Trophoblast cell (in vitro differentiated cells and primary cell): ENCODE measurements around the gene MED8.

Source experiments
- DNase-seq, 2 donors: peaks; one replicate each; pipeline ENCODE4 v3.0.0-alpha.2; 2016
- H2AFZ ChIP-seq: 2 replicates; pipeline ENCODE4 v1.6.1; 2013; ENCODE audit warnings: low read length, moderate library complexity, mild to moderate bottlenecking; ENCODE audit not compliant: insufficient read depth, poor library complexity
- H2AK5ac ChIP-seq: 2 replicates; pipeline ENCODE4 v1.6.1; 2013; ENCODE audit warnings: mild to moderate bottlenecking, low read length
- H2BK120ac ChIP-seq: 2 replicates; pipeline ENCODE4 v1.6.1; 2013; ENCODE audit warnings: low read length, mild to moderate bottlenecking, moderate library complexity; ENCODE audit not compliant: insufficient read depth, poor library complexity
- H2BK12ac ChIP-seq: 2 replicates; pipeline ENCODE4 v1.6.1; 2013; ENCODE audit warnings: mild to moderate bottlenecking, low read length, moderate library complexity
- H2BK5ac ChIP-seq: 2 replicates; pipeline ENCODE4 v1.6.1; 2013; ENCODE audit warnings: low read length, low read depth, moderate library complexity, mild to moderate bottlenecking; ENCODE audit not compliant: poor library complexity
- H3K14ac ChIP-seq: 2 replicates; pipeline ENCODE4 v1.6.1; 2013; ENCODE audit warnings: mild to moderate bottlenecking, low read length
- H3K18ac ChIP-seq: 2 replicates; pipeline ENCODE4 v1.6.1; 2013; ENCODE audit warnings: mild to moderate bottlenecking, low read length
- H3K23ac ChIP-seq: 2 replicates; pipeline ENCODE4 v1.6.1; 2013; ENCODE audit warnings: low read length
- H3K27ac ChIP-seq: 2 replicates; pipeline ENCODE4 v1.5.1; 2013; ENCODE audit warnings: low read depth, mild to moderate bottlenecking, inconsistent platforms, low read length, moderate library complexity
- H3K27me3 ChIP-seq: 2 replicates; pipeline ENCODE4 v1.6.1; 2013; ENCODE audit warnings: inconsistent platforms, mild to moderate bottlenecking, low read length, moderate library complexity; ENCODE audit not compliant: insufficient read depth
- H3K36me3 ChIP-seq, 2 experiments: 1 replicate in 1 of 2; 2 replicates in 1 of 2; pipeline ENCODE4 v1.6.1; 2013; ENCODE audit warnings: low read length in 2 of 2, mild to moderate bottlenecking in 2 of 2, moderate library complexity in 1 of 2; ENCODE audit not compliant: insufficient read depth in 2 of 2, control insufficient read depth in 1 of 2
- H3K4ac ChIP-seq: 2 replicates; pipeline ENCODE4 v1.6.1; 2013; ENCODE audit warnings: low read depth, mild to moderate bottlenecking, low read length, moderate library complexity
- H3K4me1 ChIP-seq, 2 experiments: 1 replicate in 1 of 2; 2 replicates in 1 of 2; pipeline ENCODE4 v1.6.1; 2013; ENCODE audit warnings: low read length in 2 of 2, mild to moderate bottlenecking in 2 of 2, moderate library complexity in 1 of 2; ENCODE audit not compliant: insufficient read depth in 2 of 2, control insufficient read depth in 1 of 2
- H3K4me2 ChIP-seq: 2 replicates; pipeline ENCODE4 v1.6.1; 2013; ENCODE audit warnings: inconsistent platforms, mild to moderate bottlenecking, low read length, moderate library complexity
- H3K4me3 ChIP-seq: 2 replicates; pipeline ENCODE4 v1.5.1; 2013; ENCODE audit warnings: mild to moderate bottlenecking, low read depth, low read length, inconsistent platforms
- H3K79me1 ChIP-seq: one replicate; pipeline ENCODE4 v1.6.1; 2013; ENCODE audit warnings: low read length
- H3K79me2 ChIP-seq: 2 replicates; pipeline ENCODE4 v1.6.1; 2013; ENCODE audit warnings: low read length, mild to moderate bottlenecking; ENCODE audit not compliant: control insufficient read depth, insufficient read depth, poor library complexity
- H3K9ac ChIP-seq: 2 replicates; pipeline ENCODE4 v1.6.1; 2013; ENCODE audit warnings: mild to moderate bottlenecking, low read length
- H3K9me3 ChIP-seq: 2 replicates; pipeline ENCODE4 v1.6.1; 2013; ENCODE audit warnings: low read depth, mild to moderate bottlenecking, control low read depth, inconsistent platforms, low read length; ENCODE audit not compliant: insufficient read depth
- H4K12ac ChIP-seq: 2 replicates; pipeline ENCODE4 v1.6.1; 2013; ENCODE audit warnings: low read depth, mild to moderate bottlenecking, low read length, moderate library complexity
- H4K8ac ChIP-seq: 2 replicates; pipeline ENCODE4 v1.6.1; 2013; ENCODE audit warnings: low read depth, mild to moderate bottlenecking, low read length, moderate library complexity
- H4K91ac ChIP-seq: one replicate; pipeline ENCODE4 v1.6.1; 2013; ENCODE audit warnings: low read depth, mild to moderate bottlenecking, low read length, moderate library complexity
- WGBS: extraction: QIAGEN DNeasy Blood & Tissue Kit; methylation state at CpG from one replicate; pipeline ENCODE4 v1.1.7; 2013; ENCODE audit warnings: missing lambda C conversion rate; ENCODE audit not compliant: insufficient read length, insufficient coverage; ENCODE audit errors: extremely low coverage; 5-methylcytosine and 5-hydroxymethylcytosine counted together

MED8 gene

DNA sequence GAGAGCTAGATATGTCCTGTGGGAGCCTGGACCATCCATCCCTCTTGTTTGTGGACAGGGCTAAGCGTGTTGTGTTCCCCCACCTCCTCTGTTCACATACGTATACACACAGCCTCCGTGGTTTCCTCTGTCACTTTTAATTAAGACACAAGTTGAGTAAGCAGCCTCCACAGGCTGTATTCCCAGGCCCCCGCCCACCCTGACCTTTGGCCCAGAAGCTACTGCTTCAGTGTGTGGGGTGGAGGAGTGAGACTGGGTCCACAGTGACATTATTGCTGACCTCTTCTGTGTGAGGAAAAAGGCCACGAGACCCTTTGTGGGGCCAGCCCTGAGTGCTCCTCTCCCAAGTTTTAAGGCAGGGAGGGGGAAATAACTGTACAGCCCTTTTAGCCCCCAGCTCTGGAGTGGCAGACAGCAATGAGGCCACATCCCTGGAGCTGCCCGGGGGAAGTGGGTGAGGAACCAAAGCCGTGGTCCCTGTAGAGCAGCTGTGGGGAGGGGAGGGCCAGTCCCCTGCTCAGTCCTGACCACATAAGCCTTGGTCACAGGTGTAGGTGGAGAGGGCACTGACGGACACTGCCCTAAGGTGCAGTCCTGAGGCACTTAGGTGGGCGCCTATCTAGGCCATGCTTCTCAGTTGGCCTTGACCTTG lies 26.2 kb downstream of the MED8 start:
- no peak overlapping the region for H3K4ac ChIP-seq
- H4K8ac ChIP-seq = no peak overlapping the region
- H3K36me3 ChIP-seq = peaks cover 35 to 54% of the 10 kb centered on the region in 2 experiments
- H3K9me3 ChIP-seq = peaks cover 2% of the 10 kb centered on the region
- H3K9ac ChIP-seq = no peak overlapping the region
- no peak overlapping the region for H3K14ac ChIP-seq
- H3K18ac ChIP-seq = no peak overlapping the region
- no peak overlapping the region for H2BK12ac ChIP-seq
- no peak for DNase-seq
- H2BK120ac ChIP-seq = no peak overlapping the region
- H3K79me2 ChIP-seq = peaks cover 19% of the 10 kb centered on the region
- no peak overlapping the region for H3K4me3 ChIP-seq
- H3K27ac ChIP-seq = no peak overlapping the region
- no peak overlapping the region for H2AK5ac ChIP-seq
- H3K4me2 ChIP-seq = no peak overlapping the region
- peaks cover 27 to 37% of the 10 kb centered on the region in 2 experiments for H3K4me1 ChIP-seq
- no peak overlapping the region for H4K91ac ChIP-seq
- H2AFZ ChIP-seq = no peak overlapping the region
- no peak overlapping the region for H2BK5ac ChIP-seq
- H4K12ac ChIP-seq = no peak overlapping the region
- H3K79me1 ChIP-seq = peaks cover 21% of the 10 kb centered on the region
- WGBS = no CpG with 5 or more reads among the region's 9 CpGs
- H3K23ac ChIP-seq = no peak overlapping the region
- H3K27me3 ChIP-seq = no peaks in the 10 kb centered on the region

DNA sequence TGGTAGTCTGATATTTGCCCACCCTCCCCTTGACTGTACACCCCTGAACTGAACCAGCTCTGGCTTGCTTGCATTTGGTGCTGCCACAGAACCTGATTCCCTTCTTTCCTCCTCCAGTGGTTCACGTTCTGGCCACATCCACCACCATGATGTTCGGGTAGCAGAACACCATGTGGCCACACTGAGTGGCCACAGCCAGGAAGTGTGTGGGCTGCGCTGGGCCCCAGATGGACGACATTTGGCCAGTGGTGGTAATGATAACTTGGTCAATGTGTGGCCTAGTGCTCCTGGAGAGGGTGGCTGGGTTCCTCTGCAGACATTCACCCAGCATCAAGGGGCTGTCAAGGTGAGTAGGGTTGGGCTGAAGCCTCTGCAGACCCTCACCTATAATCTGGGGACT lies 29.0 kb downstream of the MED8 start:
- WGBS = no CpG with 5 or more reads among the region's 4 CpGs
- Histone ChIP-seq H3K18ac (no peak overlapping the region), H3K4ac (peak overlapping the region; percentile 19), H3K79me1 (peaks cover 8% of the 10 kb centered on the region), H3K4me2 (peak overlapping the region; percentile 66), H3K27ac (no peak overlapping the region), H4K12ac (no peak overlapping the region), H2BK12ac (no peak overlapping the region), H3K36me3 (peaks cover 35 to 54% of the 10 kb centered on the region in 2 experiments), H3K79me2 (peaks cover 8% of the 10 kb centered on the region), H4K91ac (no peak overlapping the region), H3K23ac (no peak overlapping the region), H4K8ac (no peak overlapping the region), H3K9ac (peak overlapping the region; percentile 17), H2AFZ (no peak overlapping the region), H2BK5ac (no peak overlapping the region), H3K4me1 (peaks cover 13 to 25% of the 10 kb centered on the region in 2 experiments), H3K9me3 (peaks cover 2% of the 10 kb centered on the region), H2BK120ac (no peak overlapping the region), H2AK5ac (no peak overlapping the region), H3K27me3 (no peaks in the 10 kb centered on the region), H3K14ac (no peak overlapping the region), H3K4me3 (no peak overlapping the region)
- no peak for DNase-seq

DNA sequence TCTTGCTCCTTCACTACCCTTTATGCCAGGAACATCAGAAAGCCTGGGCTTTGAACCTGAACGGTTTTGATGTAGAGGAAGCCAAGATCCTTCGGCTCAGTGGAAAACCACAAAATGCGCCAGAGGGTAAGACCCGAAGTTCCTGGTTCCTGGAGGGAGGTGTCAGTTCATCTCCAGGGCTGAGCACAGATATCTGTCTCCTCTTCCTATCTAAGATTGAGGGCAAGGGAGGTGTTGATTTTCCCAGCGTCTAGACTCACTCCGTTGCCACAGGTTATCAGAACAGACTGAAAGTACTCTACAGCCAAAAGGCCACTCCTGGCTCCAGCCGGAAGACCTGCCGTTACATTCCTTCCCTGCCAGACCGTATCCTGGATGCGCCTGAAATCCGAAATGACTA lies 29.9 kb downstream of the MED8 start:
- Histone ChIP-seq H3K36me3 (peaks cover 30 to 45% of the 10 kb centered on the region in 2 experiments), H3K27me3 (no peaks in the 10 kb centered on the region), H3K4me2 (peak overlapping the region; percentile 66), H2AFZ (no peak overlapping the region), H2BK5ac (no peak overlapping the region), H3K9ac (no peak overlapping the region), H3K79me2 (peaks cover 6% of the 10 kb centered on the region), H3K9me3 (peaks cover 2% of the 10 kb centered on the region), H3K23ac (no peak overlapping the region), H3K4me1 (peaks cover 6 to 21% of the 10 kb centered on the region in 2 experiments), H3K4me3 (peak overlapping the region; percentile 91), H3K14ac (no peak overlapping the region), H4K8ac (no peak overlapping the region), H3K18ac (no peak overlapping the region), H2BK12ac (no peak overlapping the region), H3K27ac (no peak overlapping the region), H4K12ac (no peak overlapping the region), H3K4ac (peak overlapping the region; percentile 11), H3K79me1 (peaks cover 8% of the 10 kb centered on the region), H2AK5ac (no peak overlapping the region), H4K91ac (no peak overlapping the region), H2BK120ac (no peak overlapping the region)
- DNase-seq = no peak
- WGBS = no CpG with 5 or more reads among the region's 11 CpGs

DNA sequence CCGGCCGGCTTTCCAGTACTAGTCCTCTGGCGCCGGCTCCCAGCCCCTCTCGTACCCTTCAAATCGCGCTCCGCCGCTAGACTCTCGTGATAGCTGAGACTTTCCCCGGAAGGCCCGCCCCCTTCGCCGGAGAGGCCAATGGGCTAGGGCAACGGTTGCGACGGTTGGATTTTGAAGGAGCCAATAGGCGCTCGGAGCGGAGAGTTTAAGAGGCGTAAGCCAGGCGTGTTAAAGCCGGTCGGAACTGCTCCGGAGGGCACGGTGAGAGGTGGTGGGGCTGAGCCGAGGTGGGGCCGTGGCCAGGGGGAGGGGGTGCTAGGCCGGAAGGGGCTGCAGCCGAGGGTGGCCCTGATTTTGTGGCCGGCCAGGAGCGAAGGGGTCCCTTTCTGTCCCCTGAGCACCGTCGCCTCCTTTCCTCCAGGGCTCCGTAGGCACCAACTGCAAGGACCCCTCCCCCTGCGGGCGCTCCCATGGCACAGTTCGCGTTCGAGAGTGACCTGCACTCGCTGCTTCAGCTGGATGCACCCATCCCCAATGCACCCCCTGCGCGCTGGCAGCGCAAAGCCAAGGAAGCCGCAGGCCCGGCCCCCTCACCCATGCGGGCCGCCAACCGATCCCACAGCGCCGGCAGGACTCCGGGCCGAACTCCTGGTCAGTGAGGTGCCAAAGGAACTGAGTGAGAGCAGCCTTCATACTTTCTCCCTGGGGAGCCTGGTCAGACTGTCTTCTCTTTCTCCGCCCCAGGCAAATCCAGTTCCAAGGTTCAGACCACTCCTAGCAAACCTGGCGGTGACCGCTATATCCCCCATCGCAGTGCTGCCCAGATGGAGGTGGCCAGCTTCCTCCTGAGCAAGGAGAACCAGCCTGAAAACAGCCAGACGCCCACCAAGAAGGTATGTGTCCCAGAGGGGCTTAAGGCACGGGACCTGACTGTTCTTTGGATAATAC lies 30.6 kb downstream of the MED8 start, which contains the start of gene CDC20:
Gene CDC20, plus strand, starts transcription at position 236 of the 948 bp plus-strand sequence. Its CDS starts 235 bp downstream, at position 471.
- Histone ChIP-seq H3K23ac (no peak within 1 kb of the TSS), H3K4ac (peak within 1 kb of the TSS; percentile 71), H3K14ac (peak within 1 kb of the TSS; percentile 78), H2AFZ (peak within 1 kb of the TSS; percentile 61), H3K9ac (peak within 1 kb of the TSS; percentile 92), H3K18ac (peak within 1 kb of the TSS; percentile 70), H3K4me2 (peak within 1 kb of the TSS; percentile 66), H3K9me3 (peaks cover 2% of the 10 kb centered on the region), H2BK12ac (no peak within 1 kb of the TSS), H4K12ac (peak within 1 kb of the TSS; percentile 78), H2AK5ac (peak within 1 kb of the TSS; percentile 17), H3K27ac (peak within 1 kb of the TSS; percentile 86), H3K36me3 (peaks cover 25 to 38% of the 10 kb centered on the region in 2 experiments), H4K91ac (peak within 1 kb of the TSS; percentile 81), H2BK120ac (peak within 1 kb of the TSS; percentile 77), H3K27me3 (no peaks in the 10 kb centered on the region), H4K8ac (peak within 1 kb of the TSS; percentile 84), H3K4me1 (peaks cover 6 to 21% of the 10 kb centered on the region in 2 experiments), H3K4me3 (peak within 1 kb of the TSS; percentile 91), H3K79me1 (peaks cover 8% of the 10 kb centered on the region), H3K79me2 (peaks cover 6% of the 10 kb centered on the region), H2BK5ac (peak within 1 kb of the TSS; percentile 70)
- peak; percentile 98 to 100 for DNase-seq
- WGBS = no CpG with 5 or more reads among the region's 59 CpGs
